ACC112 (cell line): ENCODE measurements around the gene KCNIP1.

Experiments
- H2AFZ ChIP-seq: fragments of 200-600 bp; sonication (generic); one replicate; pipeline ENCODE4 v1.6.0; 2017; ENCODE audit warnings: antibody characterized with exemption, low read length; ENCODE audit not compliant: unreplicated experiment
- H3K27ac ChIP-seq: fragments of 200-600 bp; sonication (generic); 2 replicates; pipeline ENCODE4 v1.5.1; 2014; ENCODE audit warnings: low read depth, mild to moderate bottlenecking, antibody characterized with exemption, low read length, moderate library complexity
- H3K27me3 ChIP-seq: fragments of 200-600 bp; sonication (generic); 2 replicates; pipeline ENCODE4 v1.6.1; 2014; ENCODE audit warnings: mild to moderate bottlenecking, antibody characterized with exemption, low read length, moderate library complexity, mixed read lengths; ENCODE audit not compliant: insufficient read depth
- H3K36me3 ChIP-seq: fragments of 200-600 bp; sonication (generic); 2 replicates; pipeline ENCODE4 v1.6.1; 2016; ENCODE audit warnings: mild to moderate bottlenecking, antibody characterized with exemption, low read length, moderate library complexity, mixed read lengths; ENCODE audit not compliant: insufficient read depth
- H3K4me1 ChIP-seq: fragments of 200-600 bp; sonication (generic); one replicate; pipeline ENCODE4 v1.6.1; 2016; ENCODE audit warnings: low read length, mixed read lengths; ENCODE audit not compliant: insufficient read depth, unreplicated experiment, control insufficient read depth
- H3K4me3 ChIP-seq: fragments of 200-600 bp; sonication (generic); 2 replicates; pipeline ENCODE4 v1.5.1; 2014; ENCODE audit warnings: mild to moderate bottlenecking, low read depth, low read length
- H3K79me2 ChIP-seq: fragments of 200-600 bp; sonication (generic); one replicate; pipeline ENCODE4 v1.6.0; 2016; ENCODE audit warnings: low read length; ENCODE audit not compliant: control insufficient read depth, unreplicated experiment, insufficient read depth

The KCNIP1 gene

GRCh38 chr5:170471551-170472178 lies 32.2 kb upstream of the KCNIP1 start:
- Histone ChIP-seq H3K36me3 (no peaks in the 10 kb centered on the region), H3K27ac (no peak overlapping the region), H3K79me2 (no peaks in the 10 kb centered on the region), H3K27me3 (no peaks in the 10 kb centered on the region), H3K4me3 (no peak overlapping the region), H3K4me1 (peaks cover 7% of the 10 kb centered on the region), H2AFZ (no peak overlapping the region)

GRCh38 chr5:170473642-170474041 lies 30.2 kb upstream of the KCNIP1 start:
- H2AFZ ChIP-seq = no peak overlapping the region
- H3K4me3 ChIP-seq = no peak overlapping the region
- no peaks in the 10 kb centered on the region for H3K79me2 ChIP-seq
- no peaks in the 10 kb centered on the region for H3K4me1 ChIP-seq
- no peaks in the 10 kb centered on the region for H3K36me3 ChIP-seq
- no peaks in the 10 kb centered on the region for H3K27me3 ChIP-seq
- H3K27ac ChIP-seq = no peak overlapping the region

- Histone ChIP-seq H3K4me3 (no peak overlapping the region), H3K27me3 (no peaks in the 10 kb centered on the region), H3K27ac (no peak overlapping the region), H2AFZ (no peak overlapping the region), H3K79me2 (no peaks in the 10 kb centered on the region), H3K36me3 (no peaks in the 10 kb centered on the region), H3K4me1 (no peaks in the 10 kb centered on the region)
Observed at GRCh38 chr5:170474489-170475274, 29.1 kb upstream of the KCNIP1 start.

GRCh38 chr5:170475294-170476000 lies 28.4 kb upstream of the KCNIP1 start:
- no peak overlapping the region for H3K4me3 ChIP-seq

GRCh38 chr5:170476704-170477103 lies 27.1 kb upstream of the KCNIP1 start:
- Histone ChIP-seq H2AFZ (no peak overlapping the region), H3K27ac (no peak overlapping the region), H3K36me3 (no peaks in the 10 kb centered on the region), H3K79me2 (no peaks in the 10 kb centered on the region), H3K4me1 (no peaks in the 10 kb centered on the region), H3K27me3 (no peaks in the 10 kb centered on the region), H3K4me3 (no peak overlapping the region)

More at GRCh38 chr5:170475294-170476000, 28.4 kb upstream of the KCNIP1 start:
- Histone ChIP-seq H3K36me3 (no peaks in the 10 kb centered on the region), H3K27ac (no peak overlapping the region), H3K79me2 (no peaks in the 10 kb centered on the region), H2AFZ (no peak overlapping the region), H3K4me1 (no peaks in the 10 kb centered on the region), H3K27me3 (no peaks in the 10 kb centered on the region)

- Histone ChIP-seq H3K79me2 (no peaks in the 10 kb centered on the region), H3K4me1 (no peaks in the 10 kb centered on the region), H3K36me3 (no peaks in the 10 kb centered on the region), H3K27me3 (no peaks in the 10 kb centered on the region), H3K27ac (no peak overlapping the region), H2AFZ (no peak overlapping the region), H3K4me3 (no peak overlapping the region)
Observed at GRCh38 chr5:170477906-170478305, 25.9 kb upstream of the KCNIP1 start.

GRCh38 chr5:170478306-170478705 lies 25.5 kb upstream of the KCNIP1 start:
- Histone ChIP-seq H3K4me1 (no peaks in the 10 kb centered on the region), H3K4me3 (no peak overlapping the region), H3K27me3 (no peaks in the 10 kb centered on the region), H2AFZ (no peak overlapping the region), H3K36me3 (no peaks in the 10 kb centered on the region), H3K27ac (no peak overlapping the region), H3K79me2 (no peaks in the 10 kb centered on the region)

- Histone ChIP-seq H3K36me3 (no peaks in the 10 kb centered on the region), H2AFZ (no peak overlapping the region), H3K27me3 (no peaks in the 10 kb centered on the region), H3K4me1 (no peaks in the 10 kb centered on the region), H3K79me2 (no peaks in the 10 kb centered on the region), H3K4me3 (no peak overlapping the region), H3K27ac (no peak overlapping the region)
Observed at GRCh38 chr5:170479484-170479883, 24.3 kb upstream of the KCNIP1 start.

GRCh38 chr5:170480260-170480659 lies 23.6 kb upstream of the KCNIP1 start:
- H3K4me1 ChIP-seq = no peaks in the 10 kb centered on the region
- H3K36me3 ChIP-seq = no peaks in the 10 kb centered on the region
- H2AFZ ChIP-seq = no peak overlapping the region
- H3K27me3 ChIP-seq = no peaks in the 10 kb centered on the region
- H3K79me2 ChIP-seq = no peaks in the 10 kb centered on the region
- no peak overlapping the region for H3K4me3 ChIP-seq
- no peak overlapping the region for H3K27ac ChIP-seq

- no peak overlapping the region for H3K27ac ChIP-seq
- no peaks in the 10 kb centered on the region for H3K27me3 ChIP-seq
- H3K4me1 ChIP-seq = no peaks in the 10 kb centered on the region
- H2AFZ ChIP-seq = no peak overlapping the region
- no peaks in the 10 kb centered on the region for H3K79me2 ChIP-seq
- no peaks in the 10 kb centered on the region for H3K36me3 ChIP-seq
- H3K4me3 ChIP-seq = no peak overlapping the region
Observed at GRCh38 chr5:170481849-170482248, 22.0 kb upstream of the KCNIP1 start.
